Stimulated activated CD8-positive, alpha-beta memory T cell treated with anti-CD3 and anti-CD28 coated beads, Interleukin-15, amount 100 ng/mL, for 1 hour (primary cell): Measurements from ENCODE around the gene ABCB1.

Experiments
- DNase-seq: peaks from one replicate; pipeline ENCODE4 v3.0.0-alpha.2; 2020; ENCODE audit warnings: low read depth

ABCB1 gene

DNA sequence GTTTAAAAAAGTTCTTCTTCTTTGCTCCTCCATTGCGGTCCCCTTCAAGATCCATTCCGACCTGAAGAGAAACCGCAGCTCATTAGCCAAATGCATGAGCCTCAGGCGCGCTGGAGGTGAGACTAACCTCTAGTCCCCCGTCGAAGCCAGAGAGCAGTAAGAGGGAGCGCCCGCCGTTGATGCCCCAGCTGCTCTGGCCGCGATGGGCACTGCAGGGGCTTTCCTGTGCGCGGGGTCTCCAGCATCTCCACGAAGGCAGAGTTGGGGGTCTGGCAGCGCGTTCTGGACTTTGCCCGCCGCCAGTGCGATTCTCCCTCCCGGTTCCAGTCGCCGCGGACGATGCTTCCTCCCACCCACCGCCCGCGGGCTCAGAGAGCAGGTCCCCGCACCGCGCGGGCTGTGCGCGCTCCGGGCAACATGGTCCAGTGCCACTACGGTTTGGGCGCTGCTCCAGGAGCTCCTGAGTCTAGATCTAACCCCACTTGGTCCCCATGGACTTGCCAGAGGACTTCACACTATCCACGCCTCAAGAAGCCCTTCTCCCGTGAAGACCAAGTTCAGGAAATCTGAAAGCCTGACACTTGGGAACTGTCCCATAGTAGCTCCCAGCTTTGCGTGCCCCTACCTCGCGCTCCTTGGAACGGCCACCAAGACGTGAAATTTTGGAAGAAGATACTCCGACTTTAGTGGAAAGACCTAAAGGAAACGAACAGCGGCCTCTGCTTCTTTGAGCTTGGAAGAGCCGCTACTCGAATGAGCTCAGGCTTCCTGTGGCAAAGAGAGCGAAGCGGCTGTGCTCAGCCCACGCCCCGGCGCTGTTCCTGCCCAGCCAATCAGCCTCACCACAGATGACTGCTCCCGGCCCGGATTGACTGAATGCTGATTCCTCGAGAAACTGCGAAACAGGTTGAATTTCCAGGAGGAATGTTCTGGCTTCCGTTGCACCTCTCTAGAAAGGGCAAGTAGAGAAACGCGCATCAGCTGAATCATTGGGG, at the start of gene ABCB1:
Gene ABCB1 (minus strand): TSS at position 755 of the 995 bp plus-strand sequence. CDS start 700 bp downstream, at position 55.
- no peak for DNase-seq

DNA sequence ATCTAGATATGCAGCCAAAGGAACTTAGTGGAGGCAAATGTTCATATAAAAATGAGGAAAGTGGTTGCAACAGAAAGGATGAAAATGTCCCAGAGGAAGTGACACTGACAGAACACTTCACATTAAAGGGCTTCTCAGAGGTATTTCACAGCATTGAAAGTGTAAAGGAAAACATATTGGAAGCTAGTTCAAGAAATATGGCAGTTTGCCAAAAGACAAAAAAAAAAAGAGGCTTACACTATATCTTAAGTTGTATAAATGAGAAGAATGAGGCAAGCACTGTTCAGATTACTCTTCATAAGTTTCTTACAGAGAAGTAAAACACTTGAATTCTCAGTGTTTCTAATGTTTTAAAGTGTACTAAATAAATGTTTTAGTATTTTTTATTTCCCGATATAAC, 47.6 kb upstream of the ABCB1 start:
- no peak for DNase-seq

DNA sequence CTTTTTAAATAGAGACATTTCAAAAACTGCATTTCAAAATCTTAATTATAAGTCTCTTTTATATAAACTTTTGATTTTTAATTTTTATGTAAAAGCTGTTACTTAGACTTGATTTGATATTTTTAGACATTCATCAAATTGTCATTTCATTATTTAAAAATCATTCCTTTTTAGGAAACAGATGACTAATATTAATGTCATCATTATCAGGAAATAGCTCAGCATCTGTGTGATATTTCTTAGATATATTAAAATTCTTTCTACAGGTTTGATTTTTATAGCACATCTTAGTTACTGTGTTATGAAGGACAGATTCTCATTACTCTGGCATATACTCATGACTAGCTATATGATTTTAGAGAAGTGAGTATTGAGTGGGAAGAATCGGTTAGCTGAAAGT, 44.8 kb upstream of the ABCB1 start:
- DNase-seq: no peak

DNA sequence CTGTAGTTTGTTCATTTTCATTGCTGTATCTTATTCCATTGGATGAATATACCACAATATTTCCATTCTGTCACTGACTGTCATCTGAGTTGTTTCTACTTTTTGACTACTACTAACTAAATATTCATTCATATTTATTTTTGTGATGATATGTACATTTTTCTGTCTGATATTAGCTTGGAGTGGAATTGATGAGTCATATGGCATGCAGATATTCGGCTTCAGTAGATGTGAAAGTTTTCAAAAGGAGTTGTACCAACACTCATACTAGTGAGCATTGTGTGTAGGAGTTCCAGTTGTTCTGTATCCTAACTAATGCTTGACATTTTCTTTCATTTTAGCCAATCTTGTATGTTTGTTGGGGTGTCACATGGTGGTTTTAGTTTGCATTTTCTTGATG, 35.2 kb upstream of the ABCB1 start:
- DNase-seq: no peak

DNA sequence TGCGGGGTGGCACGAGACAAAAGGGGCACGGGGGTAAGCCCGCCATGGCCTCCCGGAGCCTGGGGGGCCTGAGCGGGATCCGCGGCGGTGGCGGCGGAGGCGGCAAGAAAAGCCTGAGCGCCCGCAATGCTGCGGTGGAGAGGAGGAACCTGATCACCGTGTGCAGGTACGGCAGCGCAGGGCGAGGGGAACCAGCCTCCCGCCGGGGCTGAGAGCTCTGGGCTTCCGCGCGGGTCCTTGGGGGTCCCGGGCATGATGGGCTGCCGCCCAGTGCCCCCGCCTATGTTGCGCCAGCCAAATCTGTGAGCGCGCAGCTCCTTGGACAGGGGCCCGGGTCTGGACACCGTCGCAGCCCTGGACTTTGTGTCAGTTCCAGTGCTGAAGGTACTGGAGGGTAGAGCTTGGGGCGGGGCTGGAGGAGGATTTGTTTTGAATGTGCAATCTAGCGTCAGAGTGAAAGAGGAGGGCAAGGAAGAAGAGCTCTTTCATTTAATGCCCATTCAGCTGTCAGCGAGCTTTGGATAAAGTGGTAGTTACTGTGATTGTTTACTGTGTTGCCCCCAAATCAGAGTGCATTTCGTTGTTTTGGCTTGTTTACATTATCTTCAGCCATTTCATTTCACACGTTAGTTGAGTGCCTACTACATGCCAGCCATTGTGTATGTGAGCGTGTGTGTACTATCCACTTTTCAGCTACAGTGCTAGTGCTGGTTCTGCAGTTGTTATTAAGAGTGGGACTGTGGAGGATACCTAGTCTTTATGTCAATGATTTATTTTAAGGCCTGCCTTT, 28.3 kb upstream of the ABCB1 start:
- no peak for DNase-seq

DNA sequence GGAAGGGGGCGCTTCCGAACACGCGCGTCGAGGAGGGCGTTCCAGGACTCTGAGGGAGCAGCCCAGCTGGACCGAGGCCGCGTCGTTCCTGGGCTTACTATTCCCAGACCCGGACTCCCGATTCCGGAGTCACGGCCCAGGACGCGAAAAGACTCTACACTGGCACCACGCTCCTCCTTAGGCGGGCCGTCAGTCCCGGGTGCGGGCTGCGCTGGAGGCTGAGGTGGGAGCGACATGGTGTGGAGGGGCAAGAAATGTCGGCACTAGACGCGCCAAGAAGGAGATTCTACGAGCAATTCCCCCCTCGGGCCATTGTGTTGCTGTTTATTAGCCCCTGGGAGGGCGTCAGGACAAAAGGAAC, 26.9 kb upstream of the ABCB1 start:
- no peak for DNase-seq

DNA sequence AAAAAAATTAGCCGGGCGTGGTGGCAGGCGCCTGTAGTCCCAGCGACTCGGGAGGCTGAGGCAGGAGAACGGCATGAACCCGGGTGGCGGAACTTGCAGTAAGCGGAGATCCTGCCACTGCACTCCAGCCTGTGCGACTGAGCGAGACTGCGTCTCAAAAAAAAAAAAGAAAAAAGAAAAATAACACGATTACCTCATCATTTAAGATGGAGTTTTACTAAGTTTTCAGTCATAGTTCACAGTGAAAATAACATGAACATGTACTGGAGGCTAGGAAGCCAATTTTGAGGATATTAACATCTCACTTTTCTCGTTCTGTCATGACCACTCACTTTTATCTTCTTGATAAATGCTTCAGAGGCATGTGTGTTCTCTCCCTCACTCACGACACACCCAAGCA, 24.4 kb upstream of the ABCB1 start:
- no peak for DNase-seq

DNA sequence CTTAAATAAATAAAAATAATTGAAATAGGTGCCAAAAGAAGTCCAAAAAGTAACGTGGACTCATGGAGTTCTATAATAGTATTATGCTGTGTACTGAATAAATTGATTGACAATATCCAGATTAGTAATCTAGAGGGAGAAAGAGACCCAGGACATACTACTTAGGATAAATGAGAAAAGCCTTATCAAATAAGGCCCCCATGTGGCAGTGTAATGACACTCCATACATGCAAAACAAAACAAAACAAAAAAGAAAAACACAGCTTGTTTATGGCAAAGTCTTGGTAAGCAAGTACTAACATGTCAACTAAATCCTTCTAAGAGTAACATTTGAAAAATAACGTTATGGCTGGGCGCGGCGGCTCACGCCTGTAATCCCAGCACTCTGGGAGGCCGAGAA, 23.9 kb upstream of the ABCB1 start:
- DNase-seq: no peak

DNA sequence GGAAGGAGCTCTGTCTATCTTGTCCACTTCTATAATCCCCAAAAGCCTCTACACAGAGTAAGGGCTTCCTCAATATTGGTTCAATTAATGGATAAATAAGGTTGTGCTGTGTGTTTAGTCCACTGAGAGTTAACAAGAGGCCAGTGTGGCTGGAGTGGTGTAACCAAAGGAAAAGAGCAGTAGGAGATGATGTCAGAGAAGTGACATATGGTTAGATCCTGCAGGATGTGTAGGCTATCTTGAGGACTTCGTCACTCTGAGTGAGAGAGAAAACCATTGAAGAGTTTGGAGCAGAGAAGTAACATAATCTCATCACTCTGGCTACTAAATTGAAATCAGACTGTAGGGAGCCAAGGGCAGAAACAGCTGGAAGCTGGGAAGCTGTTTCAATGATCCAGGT, 14.5 kb upstream of the ABCB1 start:
- DNase-seq: no peak

DNA sequence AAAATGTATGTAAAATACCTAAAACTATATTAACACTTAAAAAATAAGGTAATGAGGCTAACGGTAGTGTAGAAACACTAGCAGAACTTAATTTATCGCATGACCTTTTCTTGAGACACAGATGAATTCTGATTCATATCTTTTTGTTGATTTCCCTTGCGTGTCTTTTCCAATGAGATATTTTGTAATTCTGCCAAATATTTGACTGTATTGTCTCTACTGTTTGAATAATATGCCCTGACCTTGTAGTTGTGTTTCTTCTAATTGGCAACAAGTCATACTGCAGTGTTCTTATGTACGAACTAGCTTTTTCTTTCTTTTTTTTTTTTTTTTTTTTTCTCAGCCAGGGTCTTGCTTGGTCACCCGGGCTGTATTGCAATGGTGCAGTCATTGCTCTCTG, 9.2 kb upstream of the ABCB1 start:
- no peak for DNase-seq

DNA sequence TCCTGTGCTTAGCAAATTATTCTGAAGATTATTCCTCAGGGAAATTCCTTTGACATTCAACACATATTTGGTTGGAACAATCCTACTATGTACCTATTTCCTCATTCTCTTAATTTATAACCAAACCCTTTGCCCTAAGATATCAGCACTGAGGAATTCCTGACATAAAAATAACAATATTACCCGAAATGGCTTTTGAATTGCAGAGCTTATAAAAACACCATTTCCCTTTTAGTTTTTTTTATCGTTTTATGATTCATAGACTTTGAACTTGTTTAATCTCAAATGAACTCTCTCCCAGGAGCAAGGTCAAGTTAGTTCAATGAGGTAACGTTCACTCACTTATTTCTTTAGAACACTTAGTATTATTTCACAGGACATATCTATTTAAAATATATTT, 7.7 kb upstream of the ABCB1 start:
- no peak for DNase-seq

DNA sequence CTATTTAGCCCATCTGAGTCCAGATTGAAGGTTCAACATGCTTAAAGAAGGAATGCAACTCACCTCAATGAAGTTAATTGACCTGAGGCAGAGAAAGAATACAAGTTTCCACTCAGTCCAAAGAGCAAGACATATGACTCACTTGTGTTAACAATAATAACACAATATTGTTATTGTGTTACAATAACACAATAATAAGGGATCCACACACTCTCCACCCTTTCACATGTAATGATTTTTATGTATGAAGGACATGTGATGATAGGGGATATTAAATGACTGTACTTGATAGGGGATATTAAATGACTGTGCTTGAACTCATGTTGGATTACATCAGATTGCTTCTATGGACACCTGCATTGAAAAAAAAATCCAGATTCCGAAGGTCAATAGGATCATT, 3.6 kb upstream of the ABCB1 start:
- no peak for DNase-seq

DNA sequence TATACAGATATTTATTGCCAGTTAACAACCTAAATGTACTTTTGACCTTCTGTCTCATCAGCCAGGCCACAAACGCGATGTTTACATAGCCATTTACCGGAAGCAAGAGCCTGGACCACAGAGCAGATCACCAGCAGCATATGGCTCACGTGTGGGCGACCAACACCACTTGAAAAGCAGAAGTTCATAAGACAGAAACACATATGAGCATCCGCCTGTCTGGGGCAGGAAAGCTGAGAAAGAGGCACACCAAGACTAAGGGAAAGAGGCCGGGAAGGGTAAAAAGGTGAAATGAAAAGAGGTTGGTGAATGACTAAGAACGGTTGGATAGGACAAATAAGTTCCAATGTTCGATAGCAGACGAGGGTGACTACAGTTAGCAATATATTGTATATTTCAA, 1.3 kb downstream of the ABCB1 start:
- DNase-seq: no peak

DNA sequence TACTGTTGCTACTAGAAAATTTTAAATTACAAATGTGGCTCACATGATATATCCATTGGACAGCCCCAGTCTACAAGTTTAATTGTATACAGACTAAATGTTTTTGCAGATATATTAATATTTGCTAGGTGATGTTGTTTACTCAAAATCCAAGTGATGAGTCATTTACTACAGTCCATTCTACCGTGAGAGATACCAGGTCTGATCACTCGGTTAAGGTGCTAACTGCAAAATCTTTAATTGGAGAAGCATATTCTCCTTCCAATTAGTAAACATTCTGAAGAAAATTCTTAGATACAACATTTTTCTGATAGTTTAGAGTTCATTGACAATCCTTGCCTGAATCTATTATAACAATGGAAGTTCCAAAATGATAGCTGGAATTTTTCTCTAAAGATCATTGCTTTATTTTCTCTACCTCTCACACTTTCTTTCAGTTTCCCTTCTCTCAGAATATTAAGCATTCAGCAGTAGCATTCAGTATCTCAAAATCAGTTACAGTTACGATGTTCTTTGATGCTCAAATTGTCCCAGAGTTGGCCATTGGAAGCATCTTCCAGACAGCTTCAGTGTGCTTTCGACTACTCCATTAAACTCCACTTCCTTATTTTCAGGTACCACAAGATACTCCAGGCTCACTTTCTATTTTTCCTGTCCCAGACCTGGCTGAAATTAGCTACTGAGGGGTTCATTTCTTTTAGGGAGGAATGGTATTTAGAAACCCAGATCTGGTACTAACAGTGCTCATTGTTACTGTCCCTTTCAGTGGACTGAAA, 2.3 kb downstream of the ABCB1 start:
- DNase-seq: no peak

DNA sequence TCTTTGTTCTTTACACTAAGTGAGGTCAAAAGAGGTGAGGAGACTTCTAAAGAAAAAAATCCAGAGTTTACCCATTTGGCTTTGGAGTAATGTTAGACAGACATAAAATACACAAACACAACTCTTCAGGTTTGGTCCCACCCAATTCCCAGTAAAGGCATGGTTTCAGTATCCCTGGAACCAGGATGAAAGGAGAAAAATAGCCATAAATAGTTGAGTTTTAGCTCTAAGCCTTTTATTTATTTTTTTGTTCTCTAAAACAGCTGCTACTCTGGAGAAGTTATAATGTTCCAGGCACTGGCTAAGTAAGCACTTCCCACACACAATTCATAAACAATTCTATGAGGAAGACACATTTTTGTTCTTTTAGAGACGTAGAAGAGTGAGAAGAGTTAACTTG, 4.0 kb downstream of the ABCB1 start:
- no peak for DNase-seq

DNA sequence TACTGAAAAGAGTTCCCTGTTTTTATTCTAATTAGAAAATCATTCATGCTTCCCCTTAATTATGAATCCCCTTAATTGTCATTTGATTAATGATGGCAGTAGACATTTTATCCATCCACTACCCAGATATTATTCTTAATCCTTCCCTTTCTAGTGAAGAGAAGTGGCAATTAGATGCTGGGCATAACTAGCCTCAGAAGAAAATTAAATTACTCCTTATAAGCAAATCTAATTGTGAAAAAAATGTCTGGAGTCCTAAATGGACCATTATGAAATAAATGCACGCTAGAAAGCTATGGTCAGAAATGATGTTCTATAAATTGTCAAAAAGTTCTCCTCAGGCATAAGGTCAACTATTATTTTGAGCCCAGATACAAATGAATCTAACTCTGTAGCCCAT, 4.5 kb downstream of the ABCB1 start:
- DNase-seq: no peak

DNA sequence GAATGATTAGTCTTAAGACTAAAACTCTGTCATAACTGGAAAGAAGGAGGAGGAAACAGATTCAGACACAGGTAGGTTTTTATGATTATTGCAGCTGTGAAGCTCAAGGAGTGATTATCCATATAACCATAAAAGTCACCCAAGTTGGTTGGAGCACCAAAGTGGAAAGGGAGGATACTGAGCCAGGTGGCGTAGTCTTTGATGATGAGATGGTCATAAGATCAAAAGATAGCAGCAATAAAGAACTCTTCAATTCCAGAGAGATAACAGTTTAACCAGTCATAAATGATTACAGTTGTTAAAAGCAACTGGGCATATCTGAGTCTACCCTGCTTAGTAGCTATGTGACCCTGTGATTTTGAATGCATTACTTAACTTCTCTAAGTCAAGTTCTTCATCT, 8.4 kb downstream of the ABCB1 start:
- no peak for DNase-seq

DNA sequence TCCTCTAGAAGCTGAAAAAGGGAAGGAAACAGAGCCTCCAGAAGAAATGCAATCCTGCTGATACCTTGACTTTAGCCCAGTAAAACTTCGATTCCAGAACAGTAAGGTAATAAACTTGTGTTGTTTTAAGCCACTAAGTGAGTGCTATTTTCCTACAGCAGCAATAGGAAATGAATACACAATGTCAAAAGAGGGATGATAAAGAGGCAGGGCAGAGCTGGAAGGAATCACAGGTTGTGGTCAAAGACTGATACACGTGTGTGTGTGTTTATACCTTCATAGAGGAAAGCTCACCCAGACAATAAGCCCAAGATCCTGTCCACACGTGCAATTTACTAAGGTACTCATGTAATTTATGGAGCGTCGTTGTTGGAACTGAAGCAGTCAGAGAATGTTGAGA, 9.5 kb downstream of the ABCB1 start:
- DNase-seq: no peak

DNA sequence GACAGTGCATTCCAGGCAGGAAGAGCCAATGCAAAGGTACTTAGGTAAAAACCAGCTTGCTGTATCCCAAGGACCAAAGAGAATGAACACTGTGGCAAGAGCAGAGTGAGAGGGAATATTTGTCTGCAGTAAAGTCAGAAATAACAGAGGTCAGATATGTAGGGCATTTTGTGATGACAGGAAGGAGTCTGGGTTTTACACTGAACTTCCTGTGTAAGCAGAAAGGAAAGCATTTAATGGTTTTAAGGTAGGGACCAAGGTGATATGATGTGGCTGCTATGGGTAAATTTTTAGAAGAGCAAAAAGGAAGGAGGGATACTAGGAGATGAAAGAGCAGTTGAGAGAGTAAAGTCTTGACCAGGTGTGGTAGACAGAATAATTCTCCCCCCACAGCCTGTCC, 10.1 kb downstream of the ABCB1 start:
- DNase-seq: no peak

DNA sequence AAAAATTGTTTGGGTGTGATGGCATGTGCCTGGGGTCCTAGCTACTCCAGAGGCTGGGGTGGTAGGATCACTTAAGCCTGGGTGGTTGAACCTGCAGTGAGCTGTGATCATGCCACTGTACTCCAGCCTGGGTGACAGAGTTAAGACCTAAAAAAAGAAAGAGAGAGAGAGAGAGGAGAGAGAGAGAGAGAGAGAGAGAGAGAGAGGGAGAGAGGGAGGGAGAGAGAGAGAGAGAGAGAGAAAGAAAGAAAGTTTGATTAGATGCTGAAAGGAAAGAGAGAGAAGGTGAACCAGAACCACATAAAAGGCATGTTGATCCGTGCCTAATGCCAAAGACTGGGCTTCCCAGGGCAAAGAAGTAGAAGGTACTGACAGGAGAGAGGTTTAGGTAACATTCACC, 11.1 kb downstream of the ABCB1 start:
- DNase-seq: no peak

DNA sequence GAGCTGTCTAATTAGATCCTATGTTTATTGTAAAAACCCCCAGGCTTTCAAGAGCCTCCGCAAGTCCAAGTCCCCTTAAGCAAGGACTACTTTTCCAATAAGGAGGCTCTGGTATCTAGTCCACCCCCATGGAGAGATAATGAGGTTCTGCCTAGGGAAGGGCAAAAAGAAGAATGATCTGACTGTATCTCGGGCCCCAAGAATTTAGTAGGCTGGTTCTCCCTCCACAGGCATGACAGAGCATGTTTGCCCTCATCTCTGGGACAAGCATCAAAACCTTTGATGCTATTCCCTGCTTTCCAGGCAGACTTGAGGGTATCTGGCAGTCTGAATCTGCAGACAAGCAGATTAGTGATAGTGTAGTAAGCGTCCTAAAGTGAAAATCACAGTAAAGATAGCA, 19.0 kb downstream of the ABCB1 start:
- DNase-seq: no peak

DNA sequence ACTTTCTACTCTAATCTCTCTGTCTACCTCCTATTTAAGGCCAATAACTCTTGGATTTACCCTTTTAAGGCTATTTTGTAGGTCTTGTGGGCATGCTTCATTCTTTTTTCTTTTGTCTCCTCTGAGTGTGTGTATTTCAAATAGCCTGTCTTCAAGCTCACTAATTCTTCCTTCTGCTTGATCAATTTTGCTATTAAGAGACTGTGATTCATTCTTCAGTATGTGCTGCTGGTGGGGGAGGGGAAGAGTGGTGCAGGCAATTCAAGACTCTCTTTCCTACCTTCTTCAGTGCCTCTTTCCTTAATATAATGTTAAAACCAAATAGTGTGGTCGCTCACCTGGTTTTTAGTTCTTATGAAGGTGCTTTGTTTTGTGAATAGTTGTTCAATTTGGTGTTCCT, 20.0 kb downstream of the ABCB1 start:
- no peak for DNase-seq

DNA sequence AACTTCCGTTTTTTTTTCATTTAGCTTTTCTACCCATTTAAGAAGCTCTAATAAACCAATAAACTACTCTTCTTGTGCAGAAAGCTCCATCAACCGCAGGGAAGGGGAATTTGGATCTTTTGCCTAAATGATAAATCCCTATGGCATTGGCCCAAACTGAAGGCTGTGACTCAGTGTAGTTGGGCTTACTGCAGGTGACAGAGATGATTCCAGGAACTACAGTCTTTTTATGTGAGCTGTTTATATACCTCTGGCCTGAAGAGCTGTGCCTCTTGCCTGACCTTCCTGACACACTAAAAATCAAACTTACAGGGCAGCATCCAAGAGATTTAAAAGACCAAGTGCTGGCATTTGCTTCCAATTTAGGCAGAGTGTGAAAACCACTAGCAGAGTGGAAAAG, 25.2 kb downstream of the ABCB1 start:
- DNase-seq: no peak
